HEK293T (cell line): ENCODE results near the gene KRT38.
"Not testable (repeated sequence)": the region's sequence is repeated elsewhere in the genome, so short reads cannot be mapped to it uniquely, and the experiment has no call there.

Experiments used
- CTCF ChIA-PET: fragments of 350-600 bp; formaldehyde crosslinking; extraction: SDS; loops from one replicate; lab custom pipeline; 2021; ENCODE audit warnings: antibody characterized with exemption, inconsistent platforms; lab: Yijun Ruan, JAX
- POLR2A ChIA-PET: fragments of 350-600 bp; formaldehyde crosslinking; extraction: SDS; loops from one replicate; lab custom pipeline; 2020; ENCODE audit warnings: antibody characterized with exemption, inconsistent platforms; lab: Yijun Ruan, JAX
- DNase-seq: peaks from one replicate; pipeline ENCODE4 v3.0.0; 2012; ENCODE audit warnings: mixed read lengths; ENCODE audit errors: extremely low spot score
- ARNT ChIP-seq: fragments of 450-650 bp; IDR thresholded peaks from 2 replicates; pipeline ENCODE4 v1.6.1; 2017; ENCODE audit warnings: mild to moderate bottlenecking
- BHLHE40 ChIP-seq: fragments of 450-650 bp; IDR thresholded peaks from 2 replicates; pipeline ENCODE4 v1.6.1; 2016; ENCODE audit warnings: mild to moderate bottlenecking, moderate library complexity, borderline replicate concordance
- CTBP1 ChIP-seq: fragments of 450-650 bp; IDR thresholded peaks from 2 replicates; pipeline ENCODE4 v1.6.1; 2016; ENCODE audit warnings: borderline replicate concordance
- ELF4 ChIP-seq: fragments of 450-650 bp; IDR thresholded peaks from 2 replicates; pipeline ENCODE4 v1.6.1; 2017; ENCODE audit warnings: antibody characterized with exemption
- FOXA1 ChIP-seq: fragments of 450-650 bp; IDR thresholded peaks from 2 replicates; pipeline ENCODE4 v1.6.1; 2016; ENCODE audit warnings: mild to moderate bottlenecking
- FOXK2 ChIP-seq: fragments of 450-650 bp; IDR thresholded peaks from 2 replicates; pipeline ENCODE4 v1.6.1; 2016; ENCODE audit warnings: mild to moderate bottlenecking
- FOXM1 ChIP-seq: fragments of 450-650 bp; IDR thresholded peaks from 2 replicates; pipeline ENCODE4 v1.6.1; 2017; ENCODE audit warnings: mild to moderate bottlenecking, borderline replicate concordance
- HDGF ChIP-seq: fragments of 450-650 bp; IDR thresholded peaks from 2 replicates; pipeline ENCODE4 v1.6.1; 2017; ENCODE audit warnings: antibody characterized with exemption, borderline replicate concordance
- L3MBTL2 ChIP-seq: fragments of 450-650 bp; conservative IDR thresholded peaks from 2 replicates; pipeline ENCODE4 v1.6.1; 2016; ENCODE audit warnings: mild to moderate bottlenecking
- LEF1 ChIP-seq: fragments of 450-650 bp; IDR thresholded peaks from 2 replicates; pipeline ENCODE4 v1.6.1; 2017; ENCODE audit warnings: mild to moderate bottlenecking, borderline replicate concordance
- NFRKB ChIP-seq: fragments of 450-650 bp; IDR thresholded peaks from 2 replicates; pipeline ENCODE4 v1.6.1; 2016; ENCODE audit warnings: mild to moderate bottlenecking, moderate library complexity
- PKNOX1 ChIP-seq: fragments of 450-650 bp; IDR thresholded peaks from 2 replicates; pipeline ENCODE4 v1.6.1; 2016
- SP1 ChIP-seq: fragments of 450-650 bp; IDR thresholded peaks from 2 replicates; pipeline ENCODE4 v1.6.1; 2017
- SUZ12 ChIP-seq: fragments of 450-650 bp; IDR thresholded peaks from 2 replicates; pipeline ENCODE4 v1.6.1; 2016; ENCODE audit warnings: mild to moderate bottlenecking
- TARDBP ChIP-seq: fragments of 450-650 bp; IDR thresholded peaks from 2 replicates; pipeline ENCODE4 v1.6.1; 2016
- ZNF384 ChIP-seq: fragments of 450-650 bp; IDR thresholded peaks from 2 replicates; pipeline ENCODE4 v1.6.1; 2016

KRT38 gene

GRCh38 chr17:41429667-41430066 is 11.1 kb downstream of the KRT38 start:
- ChIA-PET CTCF (no interaction called here), POLR2A (no interaction called here)
- DNase-seq: no peak
- no peak for TF ChIP-seq FOXK2
- TF ChIP-seq FOXA1: no peak
- TF ChIP-seq SP1: no peak
- TF ChIP-seq TARDBP: no peak
- TF ChIP-seq ARNT: no peak
- no peak for TF ChIP-seq PKNOX1
- no peak for TF ChIP-seq FOXM1
- TF ChIP-seq CTBP1: no peak

GRCh38 chr17:41428591-41429291 is 12.0 kb downstream of the KRT38 start:
- ChIA-PET CTCF (no interaction called here), POLR2A (no interaction called here)
- DNase-seq: no peak
- no peak for TF ChIP-seq ZNF384
- no peak for TF ChIP-seq FOXM1
- TF ChIP-seq FOXK2: no peak
- no peak for TF ChIP-seq NFRKB
- no peak for TF ChIP-seq HDGF
- TF ChIP-seq LEF1: no peak
- no peak for TF ChIP-seq SUZ12
- TF ChIP-seq TARDBP: no peak
- TF ChIP-seq CTBP1: no peak
- TF ChIP-seq PKNOX1: no peak
- no peak for TF ChIP-seq ARNT
- TF ChIP-seq L3MBTL2: no peak
- no peak for TF ChIP-seq SP1
- TF ChIP-seq ELF4: no peak
- TF ChIP-seq BHLHE40: no peak
- no peak for TF ChIP-seq FOXA1

- TF ChIP-seq TARDBP: no peak
- TF ChIP-seq NFRKB: no peak
- no peak for TF ChIP-seq HDGF
- no peak for TF ChIP-seq ZNF384
- no peak for TF ChIP-seq L3MBTL2
- TF ChIP-seq ELF4: no peak
- TF ChIP-seq FOXK2: no peak
- no peak for TF ChIP-seq CTBP1
- TF ChIP-seq SP1: no peak
- CTCF ChIA-PET: interaction anchor here (1.6 kb wide), 1 partner anchor 12 kb away, joined by 3 read pairs; no protein-coding TSS in a partner anchor
- POLR2A ChIA-PET: no interaction called here
- DNase-seq: no peak
These were observed 16.6 kb downstream of the KRT38 start, which contains the start of gene KRT37 for GRCh38 chr17:41424111-41424635. Gene KRT37, minus strand, starts transcription at chr17:41424585. Its CDS starts 62 bp downstream, at chr17:41424523.

GRCh38 chr17:41422586-41422985 is 18.2 kb downstream of the KRT38 start:
- POLR2A ChIA-PET, CTCF ChIA-PET, DNase-seq: not testable (repeated sequence)

GRCh38 chr17:41421617-41422016 is 19.2 kb downstream of the KRT38 start:
- no peak for TF ChIP-seq FOXK2
- TF ChIP-seq L3MBTL2: no peak
- no peak for TF ChIP-seq ARNT
- no peak for TF ChIP-seq FOXM1
- no peak for TF ChIP-seq PKNOX1
- no peak for TF ChIP-seq SP1
- TF ChIP-seq FOXA1: no peak
- no peak for TF ChIP-seq SUZ12
- TF ChIP-seq ELF4: no peak
- TF ChIP-seq BHLHE40: no peak
- no peak for TF ChIP-seq ZNF384
- TF ChIP-seq LEF1: no peak
- no peak for TF ChIP-seq NFRKB
- TF ChIP-seq HDGF: no peak
- TF ChIP-seq TARDBP: no peak
- no peak for TF ChIP-seq CTBP1
- DNase-seq: no peak
- ChIA-PET POLR2A (no interaction called here), CTCF (no interaction called here)

GRCh38 chr17:41421116-41421515 is 19.7 kb downstream of the KRT38 start:
- POLR2A ChIA-PET: no interaction called here
- TF ChIP-seq TARDBP: no peak
- no peak for TF ChIP-seq LEF1
- TF ChIP-seq ZNF384: no peak
- no peak for TF ChIP-seq FOXA1
- no peak for TF ChIP-seq PKNOX1
- no peak for TF ChIP-seq HDGF
- no peak for TF ChIP-seq FOXK2
- TF ChIP-seq SP1: no peak
- no peak for TF ChIP-seq FOXM1
- TF ChIP-seq ARNT: no peak
- TF ChIP-seq ELF4: no peak
- TF ChIP-seq CTBP1: no peak
- TF ChIP-seq L3MBTL2: no peak
- no peak for TF ChIP-seq SUZ12
- no peak for TF ChIP-seq BHLHE40
- TF ChIP-seq NFRKB: no peak
- no peak for DNase-seq
- CTCF ChIA-PET: no interaction called here
